Measurements from ENCODE around the gene GAD1. TPM values are rescaled to one million over a fixed set of nuclear protein-coding genes. Genes with fewer than 3 reads are reported as not detected.

Gene GAD1
- total RNA-seq, 4 donors from 2014 or later: not detected

DNA sequence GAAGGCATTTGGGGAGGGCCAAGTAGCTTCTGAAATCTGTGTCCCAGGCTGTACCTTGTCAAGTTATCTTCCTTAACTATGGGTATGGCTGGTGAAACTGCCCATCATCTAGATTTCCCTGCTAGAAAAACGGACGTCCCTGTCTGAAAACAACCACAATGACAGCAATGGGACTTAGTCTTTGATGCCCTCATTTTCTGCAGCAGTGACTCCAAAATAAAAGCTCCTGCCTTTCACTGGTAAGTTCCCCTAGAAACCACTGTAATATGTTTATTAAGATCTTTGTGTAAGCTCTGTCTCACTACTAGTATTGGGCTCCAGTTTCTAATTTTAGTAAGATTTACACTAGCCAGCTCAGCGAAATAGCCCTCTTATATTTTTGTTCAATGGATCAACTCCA is 65.2 kb downstream of the GAD1 start:
- H3K27ac ChIP-seq: no peak overlapping the region
- intact Hi-C loops (cut with DNase I; ENCODE audit: low total_unique reads): no loop called here
- TF ChIP-seq, protein P1, sequence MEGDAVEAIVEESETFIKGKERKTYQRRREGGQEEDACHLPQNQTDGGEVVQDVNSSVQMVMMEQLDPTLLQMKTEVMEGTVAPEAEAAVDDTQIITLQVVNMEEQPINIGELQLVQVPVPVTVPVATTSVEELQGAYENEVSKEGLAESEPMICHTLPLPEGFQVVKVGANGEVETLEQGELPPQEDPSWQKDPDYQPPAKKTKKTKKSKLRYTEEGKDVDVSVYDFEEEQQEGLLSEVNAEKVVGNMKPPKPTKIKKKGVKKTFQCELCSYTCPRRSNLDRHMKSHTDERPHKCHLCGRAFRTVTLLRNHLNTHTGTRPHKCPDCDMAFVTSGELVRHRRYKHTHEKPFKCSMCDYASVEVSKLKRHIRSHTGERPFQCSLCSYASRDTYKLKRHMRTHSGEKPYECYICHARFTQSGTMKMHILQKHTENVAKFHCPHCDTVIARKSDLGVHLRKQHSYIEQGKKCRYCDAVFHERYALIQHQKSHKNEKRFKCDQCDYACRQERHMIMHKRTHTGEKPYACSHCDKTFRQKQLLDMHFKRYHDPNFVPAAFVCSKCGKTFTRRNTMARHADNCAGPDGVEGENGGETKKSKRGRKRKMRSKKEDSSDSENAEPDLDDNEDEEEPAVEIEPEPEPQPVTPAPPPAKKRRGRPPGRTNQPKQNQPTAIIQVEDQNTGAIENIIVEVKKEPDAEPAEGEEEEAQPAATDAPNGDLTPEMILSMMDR (IDR thresholded peaks at IDR 0.05 in 4 of 5, conservative IDR thresholded peaks at IDR 0.05 in 1 of 5): no peak
- no peak for TF ChIP-seq POLR2A (IDR thresholded peaks at IDR 0.05)
- ATAC-seq (no peak), DNase-seq (no peak)
- H3K4me3 ChIP-seq: no peak overlapping the region
- no peaks in the 10 kb centered on the region for H3K4me1 ChIP-seq
- no peaks in the 10 kb centered on the region for H3K36me3 ChIP-seq
- no peaks in the 10 kb centered on the region for H3K27me3 ChIP-seq
- in situ Hi-C loops (cut with MboI; ENCODE audit: low sequenced_read_pairs in 4 of 4): no loop called here
- H3K9me3 ChIP-seq: no peaks in the 10 kb centered on the region

DNA sequence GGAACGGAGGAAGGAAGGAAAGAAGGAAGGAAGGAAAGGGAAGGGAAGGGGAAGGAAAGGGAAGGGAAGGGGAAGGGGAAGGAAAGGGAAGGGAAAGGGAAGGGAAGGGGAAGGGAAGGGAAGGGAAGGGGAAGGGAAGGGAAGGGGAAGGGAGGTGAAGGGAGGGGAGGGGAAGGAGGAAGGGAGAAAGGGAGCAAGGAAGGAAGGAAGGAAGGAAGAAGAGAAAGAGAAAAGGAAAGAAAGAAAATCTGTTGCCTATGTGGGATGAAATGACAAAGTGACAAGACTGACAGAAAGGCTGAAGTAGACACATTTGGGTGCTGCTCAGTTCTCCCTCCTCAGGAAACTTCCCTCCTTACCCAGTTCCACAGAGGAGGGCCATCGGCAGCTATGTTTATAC is 66.1 kb downstream of the GAD1 start:
- intact Hi-C loops (cut with DNase I; ENCODE audit: low total_unique reads) (no loop called here), in situ Hi-C loops (cut with MboI; ENCODE audit: low sequenced_read_pairs in 4 of 4) (no loop called here)
- ATAC-seq: no peak
- H3K9me3 ChIP-seq: no peaks in the 10 kb centered on the region
- no peak overlapping the region for H3K4me3 ChIP-seq
- H3K4me1 ChIP-seq: no peaks in the 10 kb centered on the region
- DNase-seq: no peak
- no peak overlapping the region for H3K27ac ChIP-seq
- TF ChIP-seq POLR2A (IDR thresholded peaks at IDR 0.05): no peak
- TF ChIP-seq, protein P1 (IDR thresholded peaks at IDR 0.05 in 4 of 5, conservative IDR thresholded peaks at IDR 0.05 in 1 of 5): no peak
- no peaks in the 10 kb centered on the region for H3K36me3 ChIP-seq
- H3K27me3 ChIP-seq: no peaks in the 10 kb centered on the region

- intact Hi-C loops (cut with DNase I; ENCODE audit: low total_unique reads) (no loop called here), in situ Hi-C loops (cut with MboI; ENCODE audit: low sequenced_read_pairs in 4 of 4) (no loop called here)
- Histone ChIP-seq H3K27me3 (no peaks in the 10 kb centered on the region), H3K36me3 (no peaks in the 10 kb centered on the region), H3K9me3 (no peaks in the 10 kb centered on the region), H3K27ac (no peak overlapping the region), H3K4me1 (no peaks in the 10 kb centered on the region), H3K4me3 (no peak overlapping the region)
- TF ChIP-seq, protein P1 (IDR thresholded peaks at IDR 0.05 in 4 of 5, conservative IDR thresholded peaks at IDR 0.05 in 1 of 5): no peak
- TF ChIP-seq POLR2A (IDR thresholded peaks at IDR 0.05): no peak
- DNase-seq (no peak), ATAC-seq (no peak)
Measured at GRCh38 chr2:170883683-170884082, 67.0 kb downstream of the GAD1 start.

- H3K4me1 ChIP-seq: no peaks in the 10 kb centered on the region
- DNase-seq (no peak), ATAC-seq (no peak)
- in situ Hi-C loops (cut with MboI; ENCODE audit: low sequenced_read_pairs in 4 of 4) (no loop called here), intact Hi-C loops (cut with DNase I; ENCODE audit: low total_unique reads) (no loop called here)
- no peaks in the 10 kb centered on the region for H3K36me3 ChIP-seq
- TF ChIP-seq, protein P1 (IDR thresholded peaks at IDR 0.05 in 4 of 5, conservative IDR thresholded peaks at IDR 0.05 in 1 of 5): no peak
- TF ChIP-seq POLR2A (IDR thresholded peaks at IDR 0.05): no peak
- no peak overlapping the region for H3K4me3 ChIP-seq
- H3K27me3 ChIP-seq: no peaks in the 10 kb centered on the region
- no peak overlapping the region for H3K27ac ChIP-seq
- H3K9me3 ChIP-seq: no peaks in the 10 kb centered on the region
Measured at GRCh38 chr2:170885130-170885791, 68.6 kb downstream of the GAD1 start.

DNA sequence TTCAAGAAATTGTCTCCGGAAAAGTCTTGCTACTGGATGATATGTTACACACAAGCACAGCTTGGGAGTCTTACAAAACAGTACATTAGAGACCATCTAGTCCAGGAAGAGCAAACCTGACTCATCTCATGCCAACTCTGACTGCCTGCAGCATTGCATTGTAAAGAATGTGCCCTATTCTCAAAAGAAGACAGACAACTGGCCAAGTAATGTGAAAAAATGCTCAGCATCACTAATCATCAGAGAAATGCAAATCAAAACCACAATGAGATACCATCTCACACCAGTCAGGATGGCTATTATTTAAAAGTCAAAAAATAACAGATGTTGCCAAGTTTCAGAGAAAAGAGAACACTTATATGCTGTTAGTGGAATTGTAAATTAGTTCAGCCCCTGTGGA is 69.7 kb downstream of the GAD1 start:
- DNase-seq (no peak), ATAC-seq (no peak)
- Histone ChIP-seq H3K36me3 (no peaks in the 10 kb centered on the region), H3K9me3 (no peaks in the 10 kb centered on the region), H3K4me1 (no peaks in the 10 kb centered on the region), H3K27ac (no peak overlapping the region), H3K4me3 (no peak overlapping the region), H3K27me3 (no peaks in the 10 kb centered on the region)
- no peak for TF ChIP-seq POLR2A (IDR thresholded peaks at IDR 0.05)
- TF ChIP-seq, protein P1 (IDR thresholded peaks at IDR 0.05 in 4 of 5, conservative IDR thresholded peaks at IDR 0.05 in 1 of 5): no peak
- in situ Hi-C loops (cut with MboI; ENCODE audit: low sequenced_read_pairs in 4 of 4) (no loop called here), intact Hi-C loops (cut with DNase I; ENCODE audit: low total_unique reads) (no loop called here)
